ENCODE data around the gene OR10H1.

- TF ChIP-seq, protein P1, sequence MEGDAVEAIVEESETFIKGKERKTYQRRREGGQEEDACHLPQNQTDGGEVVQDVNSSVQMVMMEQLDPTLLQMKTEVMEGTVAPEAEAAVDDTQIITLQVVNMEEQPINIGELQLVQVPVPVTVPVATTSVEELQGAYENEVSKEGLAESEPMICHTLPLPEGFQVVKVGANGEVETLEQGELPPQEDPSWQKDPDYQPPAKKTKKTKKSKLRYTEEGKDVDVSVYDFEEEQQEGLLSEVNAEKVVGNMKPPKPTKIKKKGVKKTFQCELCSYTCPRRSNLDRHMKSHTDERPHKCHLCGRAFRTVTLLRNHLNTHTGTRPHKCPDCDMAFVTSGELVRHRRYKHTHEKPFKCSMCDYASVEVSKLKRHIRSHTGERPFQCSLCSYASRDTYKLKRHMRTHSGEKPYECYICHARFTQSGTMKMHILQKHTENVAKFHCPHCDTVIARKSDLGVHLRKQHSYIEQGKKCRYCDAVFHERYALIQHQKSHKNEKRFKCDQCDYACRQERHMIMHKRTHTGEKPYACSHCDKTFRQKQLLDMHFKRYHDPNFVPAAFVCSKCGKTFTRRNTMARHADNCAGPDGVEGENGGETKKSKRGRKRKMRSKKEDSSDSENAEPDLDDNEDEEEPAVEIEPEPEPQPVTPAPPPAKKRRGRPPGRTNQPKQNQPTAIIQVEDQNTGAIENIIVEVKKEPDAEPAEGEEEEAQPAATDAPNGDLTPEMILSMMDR (IDR thresholded peaks at IDR 0.05) = no peak
- TF ChIP-seq POLR2A (IDR thresholded peaks at IDR 0.05) = no peak
- no peak for TF ChIP-seq EP300 (IDR thresholded peaks at IDR 0.05)
These were observed 27.8 kb downstream of the OR10H1 start, which contains the start of gene OR10H5 for GRCh38 chr19:15787611-15788155.
